A673 (cell line): ENCODE measurements around the gene EPPIN. TPM values are rescaled to one million over a fixed set of nuclear protein-coding genes. Genes with fewer than 3 reads are reported as not detected.

Experiments used
- BruUV-seq: library from RNA; stranded (reverse); fragments of 400-500 nt; replicated peaks from 2 replicates; lab custom pipeline; 2021; lab: Mats Ljungman, UMichigan
- CTCF ChIA-PET: fragments of 300-600 bp; sonication (Branson Sonifier 250); formaldehyde crosslinking; loops from one replicate; lab custom pipeline; 2022; ENCODE audit warnings: antibody characterized with exemption; lab: Charles Lee
- POLR2A ChIA-PET: fragments of 300-600 bp; sonication (Branson Sonifier 250); formaldehyde crosslinking; loops from one replicate; lab custom pipeline; 2022; ENCODE audit warnings: antibody characterized with exemption; ENCODE audit not compliant: low non-redundant PET; lab: Charles Lee
- DNase-seq: peaks from one replicate; pipeline ENCODE4 v3.0.0-alpha.2; 2015; ENCODE audit warnings: low spot score
- H3K27ac ChIP-seq: fragments of 200-600 bp; sonication (generic); 2 replicates; pipeline ENCODE4 v1.5.1; 2016; ENCODE audit warnings: mixed run types, low read depth, mild to moderate bottlenecking, mixed read lengths, antibody characterized with exemption, low read length; ENCODE audit not compliant: poor library complexity, severe bottlenecking
- H3K27me3 ChIP-seq: fragments of 200-600 bp; sonication (generic); replicated peaks from 2 replicates; pipeline ENCODE4 v1.6.1; 2017; ENCODE audit warnings: mixed run types, low read depth, mild to moderate bottlenecking, mixed read lengths, antibody characterized with exemption, low read length; ENCODE audit not compliant: insufficient read depth, poor library complexity
- H3K36me3 ChIP-seq: fragments of 200-600 bp; sonication (generic); 2 replicates; pipeline ENCODE4 v1.6.1; 2016; ENCODE audit warnings: mixed run types, mild to moderate bottlenecking, mixed read lengths, antibody characterized with exemption, low read length; ENCODE audit not compliant: insufficient read depth, poor library complexity, severe bottlenecking
- H3K4me1 ChIP-seq: fragments of 200-600 bp; sonication (generic); 2 replicates; pipeline ENCODE4 v1.6.1; 2017; ENCODE audit warnings: mixed run types, mild to moderate bottlenecking, mixed read lengths, antibody characterized with exemption, low read length; ENCODE audit not compliant: insufficient read depth, poor library complexity, severe bottlenecking
- H3K4me3 ChIP-seq: fragments of 200-600 bp; sonication (generic); 2 replicates; pipeline ENCODE4 v1.5.1; 2016; ENCODE audit warnings: low read depth, mixed run types, mild to moderate bottlenecking, mixed read lengths, low read length; ENCODE audit not compliant: poor library complexity, severe bottlenecking
- H3K9me3 ChIP-seq: fragments of 200-600 bp; sonication (generic); 2 replicates; pipeline ENCODE4 v1.6.1; 2016; ENCODE audit warnings: mixed run types, low read depth, mild to moderate bottlenecking, mixed read lengths, antibody characterized with exemption, low read length; ENCODE audit not compliant: poor library complexity, severe bottlenecking
- CTCF ChIP-seq: fragments of 300-800, 200-600 bp; sonication (generic); conservative IDR thresholded peaks from 2 replicates; pipeline ENCODE4 v1.5.1; 2017; ENCODE audit warnings: low read depth, mild to moderate bottlenecking, antibody characterized with exemption, low read length, moderate library complexity, mixed read lengths
- EZH2 ChIP-seq: fragments of 200-600 bp; sonication (generic); IDR thresholded peaks from 2 replicates; pipeline ENCODE4 v1.6.1; 2017; ENCODE audit warnings: borderline replicate concordance, low read depth, mild to moderate bottlenecking, mixed read lengths, antibody characterized with exemption, low read length; ENCODE audit not compliant: poor library complexity, severe bottlenecking
- intact Hi-C: fragments of 100-400 bp; cut with micrococcal nuclease; formaldehyde crosslinking; loops from one replicate; pipeline ENCODE4 v1.10.0; 2022; ENCODE audit not compliant: unreplicated experiment
- total RNA-seq: library from RNA; stranded (reverse); gene quantifications from 2 replicates; pipeline ENCODE4 v1.2.3, GENCODE V29; 2021

The EPPIN gene
- total RNA-seq, 1 experiment from 2014 or later = not detected

- POLR2A ChIA-PET = no interaction called here
- Histone ChIP-seq H3K27me3 (peaks cover 22% of the 10 kb centered on the region), H3K4me1 (no peaks in the 10 kb centered on the region), H3K27ac (no peak overlapping the region), H3K4me3 (no peak overlapping the region), H3K9me3 (no peaks in the 10 kb centered on the region), H3K36me3 (no peaks in the 10 kb centered on the region)
- TF ChIP-seq EZH2 (no peak), CTCF (no peak)
- no peak for DNase-seq
- BruUV-seq = no TSS peak
- intact Hi-C loops = no loop called here
- CTCF ChIA-PET = no interaction called here
Measured at GRCh38 chr20:45583502-45583901, 36.3 kb upstream of the EPPIN start.

GRCh38 chr20:45581702-45582101 lies 34.5 kb upstream of the EPPIN start:
- intact Hi-C loops = no loop called here
- no peak overlapping the region for H3K4me3 ChIP-seq
- ChIA-PET POLR2A (no interaction called here), CTCF (no interaction called here)
- BruUV-seq = no TSS peak
- H3K36me3 ChIP-seq = no peaks in the 10 kb centered on the region
- TF ChIP-seq CTCF = no peak
- TF ChIP-seq EZH2 = no peak
- DNase-seq = no peak
- H3K4me1 ChIP-seq = no peaks in the 10 kb centered on the region
- H3K27me3 ChIP-seq = peaks cover 22% of the 10 kb centered on the region
- no peak overlapping the region for H3K27ac ChIP-seq
- no peaks in the 10 kb centered on the region for H3K9me3 ChIP-seq

GRCh38 chr20:45579184-45579583 lies 32.0 kb upstream of the EPPIN start, which contains the start of gene WFDC8:
Gene WFDC8 (minus strand): TSS chr20:45579284. CDS start chr20:45579247, 37 bp downstream.
- no peak for DNase-seq
- no peak within 1 kb of the TSS for H3K4me3 ChIP-seq
- BruUV-seq = no TSS peak
- no peak within 1 kb of the TSS for H3K27ac ChIP-seq
- ChIA-PET POLR2A (no interaction called here), CTCF (no interaction called here)
- H3K4me1 ChIP-seq = no peaks in the 10 kb centered on the region
- peaks cover 22% of the 10 kb centered on the region for H3K27me3 ChIP-seq
- intact Hi-C loops = no loop called here
- H3K36me3 ChIP-seq = no peaks in the 10 kb centered on the region
- TF ChIP-seq CTCF (no peak), EZH2 (no peak)
- H3K9me3 ChIP-seq = no peaks in the 10 kb centered on the region
